Neural cell (in vitro differentiated cells): ENCODE measurements around the gene TEF. TPM values are rescaled to one million over a fixed set of nuclear protein-coding genes. Genes with fewer than 3 reads are reported as not detected.

Experiments
- H2AFZ ChIP-seq: fragments of 200-600, 300-800 bp; sonication (generic), shearing (Covaris generic); 2 replicates; pipeline ENCODE4 v1.6.0; 2014; ENCODE audit warnings: low read depth, mild to moderate bottlenecking, antibody characterized with exemption, low read length, moderate library complexity
- H3F3A ChIP-seq: fragments of 200-600 bp; shearing (Covaris generic); 2 replicates; pipeline ENCODE4 v1.6.1; 2016; ENCODE audit warnings: mild to moderate bottlenecking, moderate library complexity, mixed read lengths, antibody characterized with exemption, low read length; ENCODE audit not compliant: insufficient read depth, poor library complexity, severe bottlenecking
- H3K27ac ChIP-seq: fragments of 200-600, 300-800 bp; sonication (generic), shearing (Covaris generic); 2 replicates; pipeline ENCODE4 v1.5.1; 2014; ENCODE audit warnings: mild to moderate bottlenecking, low read length, moderate library complexity
- H3K27me3 ChIP-seq: fragments of 300-800, 200-600 bp; sonication (generic), shearing (Covaris generic); 2 replicates; pipeline ENCODE4 v1.6.0; 2014; ENCODE audit warnings: mild to moderate bottlenecking, low read depth, low read length, moderate library complexity; ENCODE audit not compliant: insufficient read depth
- H3K36me3 ChIP-seq: fragments of 300-800, 200-600 bp; sonication (generic), shearing (Covaris generic); 2 replicates; pipeline ENCODE4 v1.5.1; 2014; ENCODE audit warnings: mild to moderate bottlenecking, antibody characterized with exemption, low read length, moderate library complexity; ENCODE audit not compliant: insufficient read depth
- H3K4me2 ChIP-seq: fragments of 300-800, 200-600 bp; sonication (generic), shearing (Covaris generic); 2 replicates; pipeline ENCODE4 v1.6.0; 2014; ENCODE audit warnings: mild to moderate bottlenecking, low read length
- H3K4me3 ChIP-seq: fragments of 300-800, 200-600 bp; sonication (generic), shearing (Covaris generic); 2 replicates; pipeline ENCODE4 v1.5.1; 2014; ENCODE audit warnings: mild to moderate bottlenecking, low read length, moderate library complexity
- H3K79me2 ChIP-seq: fragments of 200-600 bp; shearing (Covaris generic); replicated peaks from 2 replicates; pipeline ENCODE4 v1.6.0; 2014; ENCODE audit warnings: mild to moderate bottlenecking, low read length, moderate library complexity; ENCODE audit not compliant: insufficient read depth
- H3K9ac ChIP-seq: fragments of 300-800, 200-600 bp; sonication (generic), shearing (Covaris generic); 2 replicates; pipeline ENCODE4 v1.6.1; 2016; ENCODE audit warnings: mild to moderate bottlenecking, low read length, mixed read lengths
- H3K9me2 ChIP-seq: fragments of 200-600 bp; shearing (Covaris generic); 2 replicates; pipeline ENCODE4 v1.6.1; 2016; ENCODE audit warnings: mild to moderate bottlenecking, low read length, mixed read lengths; ENCODE audit not compliant: insufficient read depth
- H3K9me3 ChIP-seq: fragments of 200-600, 300-800 bp; sonication (generic), shearing (Covaris generic); 2 replicates; pipeline ENCODE4 v1.6.1; 2016; ENCODE audit warnings: mild to moderate bottlenecking, mixed run types, low read length, moderate library complexity, mixed read lengths
- H4K20me1 ChIP-seq: fragments of 200-600 bp; shearing (Covaris generic); 2 replicates; pipeline ENCODE4 v1.6.1; 2016; ENCODE audit warnings: mild to moderate bottlenecking, mixed run types; ENCODE audit not compliant: insufficient read depth
- CTCF ChIP-seq: fragments of 450-650 bp; IDR thresholded peaks from 2 replicates; pipeline ENCODE4 v1.5.1; 2014; ENCODE audit warnings: antibody characterized with exemption, mild to moderate bottlenecking, moderate library complexity; ENCODE audit not compliant: poor library complexity, severe bottlenecking
- EP300 ChIP-seq: fragments of 450-650 bp; conservative IDR thresholded peaks from 2 replicates; pipeline ENCODE4 v1.6.1; 2014; ENCODE audit warnings: antibody characterized with exemption, mild to moderate bottlenecking, moderate library complexity; ENCODE audit not compliant: poor library complexity, severe bottlenecking
- EZH2 ChIP-seq: fragments of 200-600, 300-800 bp; shearing (Covaris generic), sonication (generic); IDR thresholded peaks from 2 replicates; pipeline ENCODE4 v1.6.1; 2014; ENCODE audit warnings: antibody characterized with exemption, low read length, borderline replicate concordance, mild to moderate bottlenecking; ENCODE audit not compliant: insufficient read depth, poor library complexity, severe bottlenecking
- MXI1 ChIP-seq: fragments of 450-650 bp; conservative IDR thresholded peaks from 2 replicates; pipeline ENCODE4 v1.6.1; 2014; ENCODE audit warnings: antibody characterized with exemption, mild to moderate bottlenecking; ENCODE audit not compliant: poor library complexity, severe bottlenecking
- POLR2AphosphoS5 ChIP-seq: IDR thresholded peaks from 2 replicates; pipeline ENCODE4 v1.6.1; 2012
- RAD21 ChIP-seq: fragments of 450-650 bp; conservative IDR thresholded peaks from 2 replicates; pipeline ENCODE4 v1.6.1; 2014; ENCODE audit warnings: antibody characterized with exemption, mild to moderate bottlenecking, moderate library complexity
- SMC3 ChIP-seq: fragments of 450-650 bp; conservative IDR thresholded peaks from 2 replicates; pipeline ENCODE4 v1.6.1; 2014; ENCODE audit warnings: antibody characterized with exemption, mild to moderate bottlenecking, moderate library complexity; ENCODE audit not compliant: poor library complexity
- TAF1 ChIP-seq: IDR thresholded peaks from 2 replicates; pipeline ENCODE4 v1.6.1; 2012; ENCODE audit warnings: low read depth
- polyA plus RNA-seq: library from polyadenylated mRNA; depleted of rRNA; stranded (reverse); fragments of >200 nt; gene quantifications from 2 replicates; pipeline ENCODE4 v1.2.3, GENCODE V29; 2014
- TF ChIP-seq, protein P1 (sequence below): IDR thresholded peaks from 2 replicates; pipeline ENCODE4 v1.6.1; 2012; ENCODE audit warnings: borderline replicate concordance

The TEF gene
- polyA plus RNA-seq, 1 donor from 2014 or later: 4.9 TPM

- no peaks in the 10 kb centered on the region for H3F3A ChIP-seq
These were observed 23.8 kb downstream of the TEF start for GRCh38 chr22:41405588-41405987.

DNA sequence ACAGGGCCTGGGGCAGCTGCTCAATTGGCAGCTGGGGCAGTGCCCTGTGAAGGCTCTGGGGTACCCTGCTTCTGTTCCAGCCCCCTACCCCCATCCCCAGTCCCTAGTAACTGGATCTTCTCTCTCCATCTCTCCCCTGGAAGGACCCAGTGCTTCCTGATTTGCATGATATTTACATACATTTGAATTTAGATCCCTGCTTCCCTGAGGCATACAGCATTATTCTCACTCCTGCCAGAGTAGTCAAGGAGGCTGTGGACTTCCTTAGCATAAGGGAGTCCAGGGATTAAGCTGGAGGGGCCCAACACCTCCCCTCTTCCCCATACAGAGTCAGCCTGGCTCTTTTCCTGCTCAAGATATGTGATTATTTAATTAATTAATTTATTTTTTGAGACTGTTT lies 24.7 kb downstream of the TEF start:
- no peaks in the 10 kb centered on the region for H3K36me3 ChIP-seq
- H3K9ac ChIP-seq: no peak overlapping the region
- H2AFZ ChIP-seq: no peak overlapping the region
- TF ChIP-seq MXI1 (no peak), EZH2 (no peak), TAF1 (no peak)
- no peak overlapping the region for H3K4me2 ChIP-seq
- no peaks in the 10 kb centered on the region for H3K9me3 ChIP-seq
- H3K9me2 ChIP-seq: no peaks in the 10 kb centered on the region
- H4K20me1 ChIP-seq: no peaks in the 10 kb centered on the region
- H3K4me3 ChIP-seq: no peak overlapping the region
- H3K27me3 ChIP-seq: no peaks in the 10 kb centered on the region
- H3K27ac ChIP-seq: no peak overlapping the region
- no peaks in the 10 kb centered on the region for H3K79me2 ChIP-seq
- no peaks in the 10 kb centered on the region for H3F3A ChIP-seq

More at GRCh38 chr22:41405588-41405987, 23.8 kb downstream of the TEF start:
- Histone ChIP-seq H3K9me3 (no peaks in the 10 kb centered on the region), H3K4me3 (no peak overlapping the region), H2AFZ (no peak overlapping the region), H3K36me3 (no peaks in the 10 kb centered on the region), H3K79me2 (no peaks in the 10 kb centered on the region), H3K27ac (no peak overlapping the region), H3K4me2 (no peak overlapping the region), H3K9me2 (no peaks in the 10 kb centered on the region), H4K20me1 (no peaks in the 10 kb centered on the region), H3K27me3 (no peaks in the 10 kb centered on the region), H3K9ac (no peak overlapping the region)
- TF ChIP-seq, protein P1, sequence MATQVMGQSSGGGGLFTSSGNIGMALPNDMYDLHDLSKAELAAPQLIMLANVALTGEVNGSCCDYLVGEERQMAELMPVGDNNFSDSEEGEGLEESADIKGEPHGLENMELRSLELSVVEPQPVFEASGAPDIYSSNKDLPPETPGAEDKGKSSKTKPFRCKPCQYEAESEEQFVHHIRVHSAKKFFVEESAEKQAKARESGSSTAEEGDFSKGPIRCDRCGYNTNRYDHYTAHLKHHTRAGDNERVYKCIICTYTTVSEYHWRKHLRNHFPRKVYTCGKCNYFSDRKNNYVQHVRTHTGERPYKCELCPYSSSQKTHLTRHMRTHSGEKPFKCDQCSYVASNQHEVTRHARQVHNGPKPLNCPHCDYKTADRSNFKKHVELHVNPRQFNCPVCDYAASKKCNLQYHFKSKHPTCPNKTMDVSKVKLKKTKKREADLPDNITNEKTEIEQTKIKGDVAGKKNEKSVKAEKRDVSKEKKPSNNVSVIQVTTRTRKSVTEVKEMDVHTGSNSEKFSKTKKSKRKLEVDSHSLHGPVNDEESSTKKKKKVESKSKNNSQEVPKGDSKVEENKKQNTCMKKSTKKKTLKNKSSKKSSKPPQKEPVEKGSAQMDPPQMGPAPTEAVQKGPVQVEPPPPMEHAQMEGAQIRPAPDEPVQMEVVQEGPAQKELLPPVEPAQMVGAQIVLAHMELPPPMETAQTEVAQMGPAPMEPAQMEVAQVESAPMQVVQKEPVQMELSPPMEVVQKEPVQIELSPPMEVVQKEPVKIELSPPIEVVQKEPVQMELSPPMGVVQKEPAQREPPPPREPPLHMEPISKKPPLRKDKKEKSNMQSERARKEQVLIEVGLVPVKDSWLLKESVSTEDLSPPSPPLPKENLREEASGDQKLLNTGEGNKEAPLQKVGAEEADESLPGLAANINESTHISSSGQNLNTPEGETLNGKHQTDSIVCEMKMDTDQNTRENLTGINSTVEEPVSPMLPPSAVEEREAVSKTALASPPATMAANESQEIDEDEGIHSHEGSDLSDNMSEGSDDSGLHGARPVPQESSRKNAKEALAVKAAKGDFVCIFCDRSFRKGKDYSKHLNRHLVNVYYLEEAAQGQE: no peak
- no peak for TF ChIP-seq TAF1
- no peak for TF ChIP-seq CTCF
- TF ChIP-seq RAD21: no peak
- no peak for TF ChIP-seq SMC3
- TF ChIP-seq EZH2: no peak
- no peak for TF ChIP-seq POLR2AphosphoS5
- TF ChIP-seq MXI1: no peak
- TF ChIP-seq EP300: no peak

DNA sequence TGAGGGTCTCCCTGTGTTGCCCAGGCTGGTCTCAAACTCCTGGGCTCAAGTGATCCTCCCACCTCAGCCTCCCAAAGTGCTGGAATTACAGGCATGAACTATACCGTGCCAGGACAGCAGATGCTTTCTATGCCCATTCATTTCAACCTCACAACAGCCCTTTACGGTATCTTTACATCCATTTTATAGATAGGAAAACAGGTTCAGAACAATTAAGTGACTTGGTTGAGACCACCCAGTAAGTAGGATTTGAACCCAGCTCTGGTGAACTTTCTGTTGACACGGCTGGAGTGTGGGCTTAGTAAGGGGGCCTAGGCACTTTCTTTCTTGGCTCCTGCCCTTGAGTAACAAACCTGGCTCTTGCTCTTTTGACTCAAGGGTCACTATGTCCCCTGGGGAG lies 25.7 kb downstream of the TEF start:
- TF ChIP-seq POLR2AphosphoS5 (no peak), SMC3 (no peak), RAD21 (no peak), CTCF (no peak), MXI1 (no peak)
- no peak overlapping the region for H3K4me2 ChIP-seq
- no peaks in the 10 kb centered on the region for H4K20me1 ChIP-seq
- H2AFZ ChIP-seq: no peak overlapping the region
- no peaks in the 10 kb centered on the region for H3K27me3 ChIP-seq
- H3K79me2 ChIP-seq: no peaks in the 10 kb centered on the region
- no peaks in the 10 kb centered on the region for H3K9me3 ChIP-seq
- H3K27ac ChIP-seq: no peak overlapping the region
- H3K9me2 ChIP-seq: no peaks in the 10 kb centered on the region
- no peaks in the 10 kb centered on the region for H3F3A ChIP-seq
- no peak overlapping the region for H3K4me3 ChIP-seq
- no peak overlapping the region for H3K9ac ChIP-seq
- no peaks in the 10 kb centered on the region for H3K36me3 ChIP-seq
